Subcutaneous adipose tissue (tissue), 4 donors: ENCODE measurements around the gene HPSE2. TPM values are rescaled to one million over a fixed set of nuclear protein-coding genes. Genes with fewer than 3 reads are reported as not detected.

ENCODE experiments used
- CTCF ChIP-seq: fragments of 450-650 bp; IDR thresholded peaks from one replicate; pipeline ENCODE4 v1.5.1; 2016; ENCODE audit warnings: low read depth, mild to moderate bottlenecking, control low read depth, antibody characterized with exemption, moderate library complexity
- total RNA-seq, 4 donors: library from RNA; depleted of rRNA; stranded (reverse); fragments of >200 nt; gene quantifications; one replicate each; pipeline ENCODE4 v1.1.0, GENCODE V29; 2016

HPSE2 gene
- total RNA-seq, 4 donors from 2014 or later, result 0.34 to 3.2 (median 0.71) TPM

GRCh38 chr10:98638920-98639319, 596.7 kb downstream of the HPSE2 start:
- TF ChIP-seq CTCF, result no peak

DNA sequence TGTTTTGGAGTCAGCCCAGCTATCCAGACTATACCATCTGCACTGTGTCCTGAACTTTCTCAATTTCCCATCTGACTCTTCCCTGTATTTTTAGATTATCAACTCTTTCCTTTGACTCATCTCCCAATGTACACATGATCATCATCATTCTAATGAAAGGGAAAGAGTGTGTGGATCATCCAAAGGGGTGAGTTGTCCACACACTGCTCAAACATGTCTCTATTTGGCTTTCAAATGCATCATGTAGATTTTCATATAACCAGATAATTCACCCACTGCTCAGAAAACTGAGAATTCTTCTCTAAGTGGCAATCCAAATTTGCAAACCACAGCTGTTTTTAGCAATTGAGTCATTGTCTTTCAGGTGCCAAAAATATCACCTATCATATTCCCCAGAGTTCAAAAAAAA, 598.7 kb downstream of the HPSE2 start:
- no peak for TF ChIP-seq CTCF

DNA sequence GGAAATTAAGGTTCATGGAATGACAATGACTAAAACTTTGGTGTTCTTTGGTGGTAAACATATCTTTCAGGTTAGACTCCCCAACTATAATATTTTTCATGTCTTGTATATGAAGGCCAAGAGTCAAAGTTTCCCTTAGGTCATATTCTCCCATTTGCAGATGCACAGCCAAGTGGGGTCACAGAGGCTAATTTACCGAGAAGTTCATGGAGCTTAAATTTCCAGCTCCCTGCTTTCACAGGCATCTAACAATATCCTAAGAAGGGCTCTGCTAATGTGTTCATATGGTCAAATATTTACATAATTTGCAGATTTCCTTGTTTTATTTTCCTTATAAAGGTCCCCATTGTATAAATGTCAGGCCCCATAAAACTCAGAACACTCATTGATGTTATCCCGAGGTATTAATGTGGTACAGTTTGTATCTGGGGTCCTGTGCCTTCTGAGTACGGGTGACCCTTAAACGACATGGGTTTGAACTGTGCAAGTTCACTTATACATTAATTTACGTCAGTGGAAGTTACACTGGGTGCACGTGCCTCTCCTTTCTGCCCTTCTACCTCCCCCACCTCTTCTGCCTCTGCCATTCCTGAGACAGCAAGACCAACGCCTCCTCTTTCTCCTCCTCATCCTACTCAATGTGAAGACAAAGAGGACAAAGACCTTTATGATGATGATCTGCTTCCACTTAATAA, 603.0 kb downstream of the HPSE2 start:
- TF ChIP-seq CTCF, result no peak

DNA sequence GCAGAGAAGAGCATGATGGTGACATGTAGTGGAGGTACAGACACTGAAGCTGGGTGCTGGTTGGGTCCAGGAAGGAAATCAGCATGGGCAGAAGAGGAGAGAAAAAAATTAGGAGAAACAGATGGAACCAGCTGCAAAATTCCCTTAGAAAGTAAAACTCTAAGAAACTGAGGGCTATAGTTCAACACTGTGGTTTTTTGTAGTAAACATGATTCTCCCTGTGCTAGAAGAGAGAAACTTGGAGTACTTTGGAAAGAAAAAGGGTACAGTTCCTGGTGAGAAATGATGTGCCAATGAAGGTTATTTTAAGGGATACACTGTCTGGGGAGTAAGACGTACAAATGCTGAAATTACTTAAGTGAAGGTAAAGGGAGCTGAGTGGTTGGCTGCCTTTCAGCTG, 607.4 kb downstream of the HPSE2 start:
- TF ChIP-seq CTCF, result no peak

DNA sequence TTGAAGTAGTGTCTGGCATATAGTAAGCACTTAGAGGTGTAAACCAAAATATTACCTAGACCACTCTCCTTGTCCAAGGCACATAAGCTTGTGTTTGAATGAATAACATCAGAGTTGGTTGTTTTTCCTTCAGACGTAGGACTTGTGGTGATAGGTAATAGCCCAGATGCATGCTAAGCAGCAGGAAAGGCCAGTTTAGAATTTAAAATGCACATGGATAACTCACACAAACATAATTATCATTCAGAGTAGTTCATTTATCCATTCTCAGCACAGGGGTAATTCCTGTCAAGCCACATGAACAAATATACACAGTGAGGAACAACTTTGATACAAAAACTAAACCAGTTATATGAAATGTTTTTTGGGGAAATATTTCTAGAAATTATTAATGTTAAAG, 607.9 kb downstream of the HPSE2 start:
- TF ChIP-seq CTCF, result no peak

DNA sequence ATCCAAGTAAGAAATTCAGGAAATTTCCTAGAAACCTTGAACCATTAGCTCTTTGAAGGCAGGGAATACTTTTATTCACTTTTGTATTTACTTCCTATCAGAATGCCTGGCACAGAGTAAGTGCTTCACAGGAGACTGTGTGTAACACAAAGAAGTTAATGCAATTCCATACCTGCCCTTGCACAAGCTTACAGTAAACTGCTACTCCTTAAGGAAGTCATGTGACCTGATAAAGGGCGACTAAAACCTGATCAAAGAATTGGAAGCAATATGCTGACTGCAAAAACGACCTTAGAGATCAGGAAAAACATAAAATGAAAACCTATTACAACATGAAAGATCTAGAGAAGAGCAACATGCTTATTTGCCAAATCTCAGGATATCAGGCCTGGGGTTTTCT, 610.7 kb downstream of the HPSE2 start:
- TF ChIP-seq CTCF, result no peak

- no peak for TF ChIP-seq CTCF
Measured at GRCh38 chr10:98623176-98623575, 612.5 kb downstream of the HPSE2 start.
